NT2/D1 (cell line): Measurements from ENCODE around the gene LIG1.

Experiments
- YY1 ChIP-seq: IDR thresholded peaks from 2 replicates; pipeline ENCODE4 v1.6.1; 2011; ENCODE audit not compliant: insufficient read length, insufficient read depth
- ZNF274 ChIP-seq: IDR thresholded peaks from 2 replicates; pipeline ENCODE4 v1.6.1; 2011; ENCODE audit warnings: mild to moderate bottlenecking, low read depth, low read length

DNA sequence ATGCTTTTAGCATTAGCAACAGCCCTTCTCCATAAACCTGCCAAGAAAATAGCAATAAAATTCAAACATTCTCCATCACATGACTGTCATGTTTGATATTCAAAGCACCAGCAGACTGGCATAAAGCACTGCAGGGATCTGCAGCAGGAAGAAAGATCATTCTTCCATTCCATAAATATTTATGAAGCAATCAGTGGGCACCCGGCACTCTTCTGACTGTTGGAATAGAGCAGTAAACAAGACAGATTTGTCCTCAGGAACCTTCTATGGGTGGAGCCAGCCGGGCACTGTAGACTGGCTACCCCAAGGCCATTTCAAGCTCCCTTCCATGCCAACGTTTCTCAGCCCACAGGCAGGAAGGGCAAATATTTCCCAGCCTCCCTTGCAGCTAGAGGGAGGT lies 85.1 kb downstream of the LIG1 start:
- TF ChIP-seq YY1, result no peak
- no peak for TF ChIP-seq ZNF274
